Measurements from ENCODE around the gene QRFPR.
"Not testable (repeated sequence)": the region's sequence is repeated elsewhere in the genome, so short reads cannot be mapped to it uniquely, and the experiment has no call there.

The QRFPR gene

DNA sequence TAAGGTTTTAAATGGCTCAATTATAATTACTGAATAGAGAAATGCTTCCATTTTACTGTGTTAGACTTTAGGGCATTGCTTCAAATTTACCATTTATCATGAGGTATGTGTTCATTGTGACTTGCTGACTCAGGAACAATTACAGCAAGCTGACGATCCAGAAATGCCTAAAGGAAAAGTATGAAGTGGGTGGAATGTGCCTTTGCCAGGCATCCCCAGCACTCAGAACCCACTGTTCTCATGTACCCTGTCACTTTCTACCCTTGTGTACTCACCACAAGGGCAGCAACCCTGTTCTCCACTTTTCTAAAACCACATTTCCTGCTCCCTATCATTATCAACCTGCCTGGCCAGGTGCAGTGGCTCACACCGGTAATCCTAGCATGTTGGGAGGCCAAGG lies 41.5 kb downstream of the QRFPR start:
- no peak for ATAC-seq

DNA sequence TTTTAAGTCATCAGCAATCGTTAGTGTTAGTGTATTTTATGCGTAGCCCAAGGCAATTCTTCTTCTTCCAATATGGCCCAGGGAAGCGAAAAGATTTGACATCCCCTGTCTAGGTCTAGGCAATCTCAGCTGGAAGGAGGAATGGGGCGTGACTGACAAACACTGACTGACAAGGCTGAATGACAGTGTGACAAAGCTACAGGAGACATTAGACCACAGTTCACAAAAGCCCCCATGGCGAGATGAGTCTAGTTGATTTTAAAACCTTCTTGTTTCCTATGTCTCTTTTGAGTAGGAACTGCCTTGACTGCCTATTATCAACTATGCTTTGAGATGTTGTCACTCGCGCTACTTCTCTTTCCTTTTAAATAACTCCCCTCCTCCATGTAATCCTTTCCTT lies 42.3 kb downstream of the QRFPR start:
- no peak for ATAC-seq

DNA sequence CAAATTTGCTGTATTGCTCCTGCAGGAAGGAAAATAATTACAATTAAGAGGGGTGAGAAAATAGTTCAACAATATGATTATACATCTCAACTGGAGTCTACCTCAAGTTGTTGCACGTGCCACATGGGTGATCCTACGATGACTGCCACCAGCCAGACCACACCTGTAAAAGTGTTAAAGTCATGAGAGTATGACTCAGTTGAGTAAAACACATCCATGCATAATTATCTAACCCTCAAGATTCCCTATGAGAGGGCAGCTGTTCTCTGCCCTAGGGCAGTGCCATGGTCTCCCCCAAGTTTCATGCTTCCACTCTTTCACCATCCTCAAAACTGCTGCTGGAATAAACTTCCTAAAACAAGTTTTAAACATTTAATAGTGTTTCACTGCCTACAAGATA lies 44.1 kb downstream of the QRFPR start:
- peak in 1 of 2 donors; percentile 38 for ATAC-seq

DNA sequence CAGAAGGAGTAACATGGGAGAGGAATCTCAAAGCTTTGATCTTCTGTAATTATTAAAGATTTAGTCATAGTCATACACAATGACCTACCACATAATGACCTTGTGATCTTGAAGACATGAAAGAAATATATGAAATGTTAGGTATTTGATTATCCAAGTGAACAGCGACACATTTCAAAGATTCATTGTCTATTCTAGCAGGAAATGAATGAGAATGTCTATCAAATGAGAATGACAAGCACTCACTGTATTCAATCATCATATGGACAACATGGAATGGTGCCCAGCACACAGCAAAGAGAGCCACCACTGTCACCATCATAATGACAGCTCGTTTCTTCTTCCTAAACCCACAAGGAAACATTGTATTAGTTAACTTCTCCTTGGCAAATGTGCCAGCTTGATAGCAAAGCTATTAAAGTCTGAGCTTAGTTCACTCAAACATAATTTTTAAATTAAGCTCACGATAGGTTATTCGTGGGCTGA lies 50.6 kb downstream of the QRFPR start:
- ATAC-seq: no peak

DNA sequence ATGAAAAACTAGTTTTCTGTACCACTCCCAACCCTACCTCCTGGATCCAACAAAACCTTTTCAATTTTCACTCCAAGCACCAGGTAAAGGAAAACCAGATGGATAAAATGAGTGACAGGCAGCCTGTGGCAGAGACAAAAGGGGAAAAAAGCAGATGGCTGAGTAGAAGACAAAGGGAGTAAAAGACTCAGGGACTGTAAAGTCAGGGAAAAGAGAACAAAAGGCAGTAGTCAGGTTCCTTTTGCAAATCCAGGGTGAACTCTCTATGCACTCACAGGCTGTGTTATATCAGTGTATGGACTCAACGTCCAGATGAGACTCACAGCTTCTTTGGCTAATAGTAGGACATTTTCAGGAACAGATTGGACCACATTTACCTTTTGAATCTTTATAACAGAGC lies 54.2 kb downstream of the QRFPR start:
- no peak for ATAC-seq

DNA sequence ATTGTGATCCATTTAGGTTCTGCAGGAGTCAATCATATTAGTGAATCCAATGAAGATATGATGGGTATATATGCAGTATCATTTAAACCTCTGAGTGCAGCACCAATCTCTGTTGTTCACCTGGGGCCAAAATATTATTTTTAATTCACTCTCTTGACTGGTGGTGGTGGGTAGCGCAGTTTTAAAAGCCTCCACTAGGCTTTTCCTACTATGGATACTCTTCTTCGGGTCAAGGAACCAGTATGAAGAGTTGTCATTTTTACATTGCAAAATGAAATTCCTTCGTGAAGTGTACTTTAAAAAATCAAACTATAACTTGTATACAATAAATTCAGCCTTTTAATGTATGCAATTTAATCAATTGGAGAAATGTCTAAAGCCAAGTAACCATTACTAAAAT lies 56.5 kb downstream of the QRFPR start:
- no peak for ATAC-seq

DNA sequence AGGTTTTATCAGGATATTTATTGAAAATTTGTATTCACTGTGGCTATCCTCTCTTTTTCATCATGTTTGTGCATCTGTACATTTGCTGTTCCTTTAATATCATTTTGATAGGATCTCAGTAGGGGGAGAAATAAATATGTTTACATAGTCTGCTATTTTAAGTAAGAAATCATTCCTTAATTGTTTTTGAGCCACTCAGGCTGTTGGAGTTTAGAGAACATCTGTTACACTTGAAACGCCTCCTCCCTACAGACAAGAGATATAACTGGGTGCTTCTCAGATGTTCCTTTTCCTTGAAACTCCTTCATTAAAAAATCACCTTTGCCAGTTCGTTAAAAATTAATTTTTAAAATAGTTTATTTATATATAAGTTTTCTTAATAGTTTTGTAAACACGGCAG lies 59.4 kb downstream of the QRFPR start:
- no peak for ATAC-seq

DNA sequence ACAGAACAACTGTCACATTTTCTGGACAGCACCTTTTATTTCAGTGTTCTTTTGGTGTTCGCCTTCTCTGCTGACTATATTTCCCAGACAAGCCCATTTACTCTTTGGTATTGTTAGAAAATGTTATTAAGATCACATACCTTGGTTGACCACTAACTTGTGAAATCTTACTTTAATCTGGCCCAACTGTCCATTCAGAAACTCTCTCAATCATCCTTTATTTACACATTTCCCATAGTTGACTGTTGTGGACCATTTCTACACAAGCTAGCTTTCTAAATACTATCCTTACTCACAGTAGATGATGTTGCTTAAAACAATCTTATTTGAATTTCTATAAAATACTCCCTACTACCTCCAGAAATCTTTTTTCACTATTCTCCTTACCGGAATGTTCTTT lies 64.7 kb downstream of the QRFPR start:
- no peak for ATAC-seq

DNA sequence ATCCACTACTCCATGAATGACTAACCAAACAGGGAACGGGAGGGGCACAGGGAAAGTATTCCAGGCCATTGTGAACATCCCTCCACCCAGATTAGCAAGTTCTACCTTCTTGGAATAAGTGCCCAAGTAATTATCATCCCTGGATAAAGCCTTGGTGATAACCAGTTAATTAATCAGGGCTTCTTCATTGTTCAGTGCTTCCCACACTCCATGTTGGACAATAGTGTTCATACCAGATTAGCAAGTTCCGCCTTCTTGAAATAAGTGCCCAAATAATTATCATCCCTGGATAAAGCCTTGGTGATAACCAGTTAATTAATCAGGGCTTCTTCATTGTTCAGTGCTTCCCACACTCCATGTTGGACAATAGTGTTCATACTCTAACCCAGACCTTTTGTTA lies 67.4 kb downstream of the QRFPR start:
- ATAC-seq: not testable (repeated sequence)

DNA sequence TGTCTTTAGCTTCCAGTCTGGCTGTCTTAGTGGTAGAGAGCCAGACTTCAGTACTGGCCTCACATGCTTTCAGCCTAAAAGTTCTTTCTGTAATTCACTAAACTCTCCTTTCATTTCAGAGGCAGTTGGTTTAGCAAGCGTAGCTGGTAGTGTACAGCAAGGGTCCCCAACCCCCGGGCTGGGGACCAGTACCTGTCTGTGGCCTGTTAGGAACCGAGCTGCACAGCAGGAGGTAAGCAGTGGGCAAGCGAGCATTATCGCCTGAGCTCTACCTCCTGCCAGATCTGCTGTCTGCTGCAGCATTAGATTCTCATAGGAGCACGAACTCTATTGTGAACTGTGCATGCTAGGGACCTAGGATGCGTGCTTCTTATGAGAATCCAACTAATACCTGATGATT lies 72.0 kb downstream of the QRFPR start:
- no peak for ATAC-seq

DNA sequence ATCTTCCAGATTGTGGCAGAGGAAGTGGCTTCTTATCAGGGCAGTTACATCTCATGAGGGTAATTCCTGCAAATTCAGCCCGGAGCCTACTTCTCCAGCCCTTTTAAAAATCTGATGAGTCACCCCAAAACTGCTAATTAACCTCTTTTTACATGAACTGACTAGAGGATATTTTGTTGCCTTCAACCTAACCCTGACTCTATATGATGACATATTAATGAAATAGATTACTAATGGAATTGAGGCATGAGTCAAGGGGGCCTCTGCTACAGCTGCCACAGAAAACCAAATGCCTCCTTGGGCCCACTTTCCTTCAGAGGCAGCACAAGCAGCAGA lies 72.5 kb downstream of the QRFPR start:
- peak; percentile 73 to 74 for ATAC-seq

DNA sequence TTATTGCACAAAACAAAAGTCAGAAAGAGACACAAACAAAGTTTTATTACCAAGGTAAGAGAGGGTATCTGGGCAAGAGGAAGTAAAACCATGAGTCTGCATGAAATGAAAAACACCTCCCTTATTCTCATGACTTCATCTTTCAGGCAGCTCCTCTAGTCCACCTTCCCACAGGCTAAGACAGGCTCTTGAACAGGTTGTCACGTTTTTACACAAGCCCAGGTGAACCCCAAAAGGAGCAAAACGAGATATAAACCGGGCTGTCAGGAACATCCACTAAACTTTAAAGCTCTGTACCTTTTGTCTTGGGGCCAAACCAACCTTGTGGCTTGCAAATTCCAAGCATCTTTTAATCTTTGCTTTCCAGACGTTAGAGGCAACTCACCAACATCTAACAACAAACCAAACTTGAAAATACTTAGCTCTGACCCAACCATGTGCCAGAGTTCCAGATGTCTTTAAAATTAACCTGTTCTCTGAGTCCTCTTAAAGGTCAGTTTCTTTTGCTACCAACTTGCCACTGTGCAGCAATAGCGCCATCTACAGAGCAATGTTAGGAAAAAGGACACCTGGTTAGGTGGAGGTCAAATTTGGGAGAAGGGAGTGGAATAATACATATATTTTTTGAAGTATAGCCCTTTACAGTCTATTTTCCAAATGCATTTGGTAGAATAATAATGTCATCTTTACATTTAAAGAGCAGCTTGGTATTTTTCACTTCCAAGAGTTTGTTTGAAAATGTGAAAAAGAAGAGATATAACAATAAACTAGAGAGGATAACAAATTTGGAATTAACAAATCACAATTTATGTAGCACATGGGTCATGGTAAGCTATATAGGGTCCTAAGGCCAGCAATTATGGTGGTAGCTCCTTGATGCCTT lies 73.1 kb downstream of the QRFPR start:
- ATAC-seq: peak; percentile 44 to 52

DNA sequence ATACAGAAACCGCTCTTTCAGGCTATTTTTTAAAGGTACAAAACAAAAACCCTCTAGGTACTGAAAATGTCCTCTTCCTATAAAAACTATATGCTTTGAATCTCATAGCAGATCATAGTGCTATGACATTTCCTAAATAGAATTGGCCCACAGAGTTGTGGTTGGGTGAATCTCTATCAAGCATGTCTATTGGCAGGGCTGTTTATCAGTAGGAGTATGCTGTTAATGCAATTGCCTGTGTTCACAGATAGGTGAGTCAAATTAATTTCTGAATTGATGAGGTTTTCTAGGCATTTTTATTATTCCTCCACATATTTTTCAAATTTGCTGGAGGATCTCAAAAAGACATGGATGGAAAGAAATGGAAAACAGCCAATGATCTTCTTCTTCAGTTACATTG lies 73.9 kb downstream of the QRFPR start:
- no peak for ATAC-seq

DNA sequence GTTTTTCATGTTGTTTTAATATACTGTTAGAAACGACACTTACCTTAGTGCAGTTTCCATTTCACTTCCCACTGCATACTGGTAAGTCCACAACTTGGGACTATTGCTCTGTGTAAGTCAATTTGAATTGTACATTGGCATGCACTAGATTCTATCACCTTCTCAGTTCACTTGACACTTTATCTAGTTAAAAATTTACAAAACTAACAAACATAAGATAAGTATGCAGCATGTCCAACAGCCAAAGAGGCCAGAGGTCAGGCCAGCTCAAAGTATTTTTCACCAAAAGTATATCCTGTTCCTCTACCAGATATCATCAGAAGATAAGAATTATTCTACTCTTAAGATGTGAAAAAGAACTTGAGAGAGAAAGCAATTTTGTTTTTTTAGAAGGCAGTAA lies 75.9 kb downstream of the QRFPR start:
- no peak for ATAC-seq

DNA sequence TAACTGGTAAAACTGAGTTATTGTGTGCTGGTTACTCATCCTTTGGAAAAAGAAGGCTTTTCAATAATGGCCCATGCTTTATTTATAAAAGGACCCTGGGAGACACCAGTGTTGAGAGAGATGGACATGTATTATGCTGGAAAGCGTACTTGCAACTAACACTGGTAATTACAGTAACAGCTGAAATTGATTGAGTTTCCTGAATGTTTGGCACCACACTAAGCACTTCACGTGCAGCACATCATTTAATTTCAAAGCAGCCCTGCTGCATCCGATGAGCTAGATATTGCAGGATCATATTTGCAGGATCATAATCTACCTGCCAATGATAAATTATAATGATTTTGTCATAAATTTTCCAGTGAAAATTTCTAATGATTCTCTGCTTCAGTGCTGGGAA lies 81.5 kb downstream of the QRFPR start:
- no peak for ATAC-seq

DNA sequence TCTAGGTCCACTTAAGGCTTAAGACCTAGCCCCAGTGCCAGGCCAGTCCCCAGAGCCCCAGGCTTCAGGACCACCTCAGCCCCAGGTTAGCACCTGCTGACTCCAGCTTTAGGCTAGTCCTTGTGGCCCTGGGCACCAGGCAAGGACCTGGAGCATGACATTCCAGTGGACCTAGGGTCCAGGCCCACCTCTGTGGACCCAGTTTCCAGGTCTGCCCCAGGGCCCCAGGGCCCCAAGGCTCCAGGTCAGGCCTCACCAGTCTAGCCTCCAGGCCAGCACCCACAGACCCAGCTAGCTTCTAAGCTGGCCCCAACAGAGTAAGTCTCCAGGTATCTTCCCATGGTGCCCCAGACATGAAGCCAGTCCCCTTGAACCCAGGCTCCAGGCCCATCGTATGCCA lies 97.5 kb downstream of the QRFPR start:
- ATAC-seq: no peak

DNA sequence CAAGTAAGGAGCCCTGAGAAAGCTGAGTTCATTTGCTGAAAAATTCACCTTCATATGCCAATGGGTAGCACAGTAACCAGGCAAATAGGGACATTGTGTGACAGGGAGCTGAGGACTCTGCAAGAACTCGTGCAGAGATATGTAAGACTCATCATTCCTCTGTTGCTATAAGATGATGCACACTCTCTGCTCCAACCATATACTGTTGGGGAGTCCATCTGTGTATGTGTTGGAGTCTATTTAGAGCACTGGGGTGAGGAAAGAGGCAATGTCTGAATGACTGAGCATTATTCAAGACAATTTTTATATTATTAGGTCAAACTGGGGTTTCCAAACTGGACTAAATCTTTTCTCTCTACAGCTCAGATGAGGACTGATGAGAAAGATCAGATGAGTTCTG lies 100.4 kb downstream of the QRFPR start:
- ATAC-seq: no peak

DNA sequence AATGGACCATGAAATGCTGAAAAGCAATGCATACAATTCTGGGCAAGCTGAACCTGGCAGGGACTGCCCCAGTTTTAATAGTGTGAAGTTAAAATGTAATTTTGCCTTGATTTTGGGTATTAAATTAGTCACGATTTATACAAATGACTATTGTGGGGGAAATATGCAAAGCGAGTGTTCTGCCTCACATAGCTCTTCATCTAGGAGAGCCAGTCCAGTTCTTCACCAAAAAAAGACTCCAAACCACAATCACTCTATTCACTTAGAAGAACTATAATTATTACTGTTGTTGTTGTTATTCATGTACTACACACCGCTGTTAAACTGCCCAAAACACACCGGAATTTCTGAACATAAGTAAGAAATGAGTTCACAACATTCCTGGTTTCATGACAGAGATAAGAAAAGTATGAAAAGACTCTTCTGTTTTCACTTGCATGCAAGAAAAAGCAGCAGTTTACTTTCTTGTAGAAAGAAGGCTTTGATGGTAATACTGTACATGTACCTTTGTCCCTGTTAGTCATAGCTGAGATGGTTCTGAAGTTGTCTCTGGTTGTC lies 101.9 kb downstream of the QRFPR start:
- ATAC-seq: peak; percentile 78 to 84

Measured in activated CD4-positive, CD25-positive, alpha-beta regulatory T cell treated with anti-CD3 and anti-CD28 coated beads, Interleukin-2, amount 50 U/mL, for 24 hours (primary cell).